ENCODE measurements around the gene SH3RF3. TPM values are rescaled to one million over a fixed set of nuclear protein-coding genes. Genes with fewer than 3 reads are reported as not detected.

The SH3RF3 gene
- total RNA-seq, 1 experiment from 2014 or later = 1.0 TPM

- TF ChIP-seq ZMAT4 (CRISPR knock-in tag; IDR thresholded peaks at IDR 0.05) (no peak), ZSCAN18 (CRISPR knock-in tag; IDR thresholded peaks at IDR 0.05) (no peak), PRRX2 (CRISPR knock-in tag; IDR thresholded peaks at IDR 0.05) (no peak), NR3C1 (CRISPR knock-in tag; conservative IDR thresholded peaks at IDR 0.05; ENCODE audit: low read depth) (no peak), NFE2L1 (CRISPR knock-in tag; IDR thresholded peaks at IDR 0.05) (no peak), PRDM15 (CRISPR knock-in tag; IDR thresholded peaks at IDR 0.05) (no peak), AR (CRISPR knock-in tag; IDR thresholded peaks at IDR 0.05) (no peak), ZNF121 (CRISPR knock-in tag; IDR thresholded peaks at IDR 0.05) (no peak), GRHL2 (CRISPR knock-in tag; IDR thresholded peaks at IDR 0.05; ENCODE audit: insufficient replicate concordance, severe bottlenecking) (no peak), RORB (CRISPR knock-in tag; IDR thresholded peaks at IDR 0.05) (no peak), ZNF396 (CRISPR knock-in tag; IDR thresholded peaks at IDR 0.05; ENCODE audit: borderline replicate concordance) (no peak), ZNF138 (CRISPR knock-in tag; conservative IDR thresholded peaks at IDR 0.05) (no peak), EMX1 (CRISPR knock-in tag; IDR thresholded peaks at IDR 0.05) (no peak)
- DNase-seq (ENCODE audit: low spot score) = no peak
- CTCF ChIA-PET = no interaction called here
Observed at GRCh38 chr2:109148991-109149645, 20.1 kb downstream of the SH3RF3 start.

GRCh38 chr2:109150559-109150958, 21.6 kb downstream of the SH3RF3 start:
- H3K9me3 Mint-ChIP-seq = peaks cover 6% of the 10 kb centered on the region; the same call in 1 of the 2 replicates
- POLR2A ChIA-PET = no interaction called here
- CTCF ChIA-PET = no interaction called here
- TF ChIP-seq E2F4 (CRISPR knock-in tag; IDR thresholded peaks at IDR 0.05; ENCODE audit: borderline replicate concordance, low read depth) (no peak), NR3C1 (CRISPR knock-in tag; conservative IDR thresholded peaks at IDR 0.05; ENCODE audit: low read depth) (no peak), NR2C2 (CRISPR knock-in tag; IDR thresholded peaks at IDR 0.05) (no peak), USF2 (CRISPR knock-in tag; IDR thresholded peaks at IDR 0.05) (no peak), JAZF1 (CRISPR knock-in tag; IDR thresholded peaks at IDR 0.05) (no peak), GABPB1 (CRISPR knock-in tag; IDR thresholded peaks at IDR 0.05) (no peak), JUN (CRISPR knock-in tag; IDR thresholded peaks at IDR 0.05) (no peak), ZBTB43 (CRISPR knock-in tag; IDR thresholded peaks at IDR 0.05) (no peak), OVOL2 (CRISPR knock-in tag; IDR thresholded peaks at IDR 0.05; ENCODE audit: borderline replicate concordance) (no peak)

More at GRCh38 chr2:109148991-109149645, 20.1 kb downstream of the SH3RF3 start:
- no peak overlapping the region for H3K4me3 Mint-ChIP-seq
- H3K27ac Mint-ChIP-seq = no peak overlapping the region
- H3K27me3 Mint-ChIP-seq (ENCODE audit: low read depth) = no peaks in the 10 kb centered on the region
- H3K36me3 Mint-ChIP-seq = no peaks in the 10 kb centered on the region
- no peak for ATAC-seq
- H3K4me1 Mint-ChIP-seq = no peaks in the 10 kb centered on the region
- POLR2A ChIA-PET = no interaction called here
- no peaks in the 10 kb centered on the region for H3K9me3 Mint-ChIP-seq

More at GRCh38 chr2:109150559-109150958, 21.6 kb downstream of the SH3RF3 start:
- no peaks in the 10 kb centered on the region for H3K36me3 Mint-ChIP-seq
- no peaks in the 10 kb centered on the region for H3K27me3 Mint-ChIP-seq (ENCODE audit: low read depth)
- ATAC-seq (no peak), DNase-seq (ENCODE audit: low spot score) (no peak)
- no peaks in the 10 kb centered on the region for H3K4me1 Mint-ChIP-seq
- no peak overlapping the region for H3K4me3 Mint-ChIP-seq
- no peak overlapping the region for H3K27ac Mint-ChIP-seq

Measured in WTC11 (cell line).